ENCODE results near the gene ATP1A4. TPM values are rescaled to one million over a fixed set of nuclear protein-coding genes. Genes with fewer than 3 reads are reported as not detected.
"Not testable (repeated sequence)": the region's sequence is repeated elsewhere in the genome, so short reads cannot be mapped to it uniquely, and the experiment has no call there.

ATP1A4 gene
- total RNA-seq, 2 donors from 2014 or later = not detected

GRCh38 chr1:160115545-160116282 is 35.7 kb upstream of the ATP1A4 start, which contains the start of gene ATP1A2:
TSS of gene ATP1A2 (plus strand) at chr1:160115759. CDS start at chr1:160115862, 103 bp downstream.
- DNase-seq = no peak
- Mint-ChIP-seq H3K27me3 (ENCODE audit: low read depth) (peaks cover 15% of the 10 kb centered on the region), H3K4me1 (ENCODE audit: low read depth) (no peaks in the 10 kb centered on the region), H3K9me3 (no peaks in the 10 kb centered on the region), H3K27ac (no peak within 1 kb of the TSS), H3K36me3 (ENCODE audit: insufficient read depth in 2 of 2) (no peaks in the 10 kb centered on the region), H3K4me3 (no peak within 1 kb of the TSS)
- ATAC-seq (replicated peaks in 1 of 2) = no peak

DNA sequence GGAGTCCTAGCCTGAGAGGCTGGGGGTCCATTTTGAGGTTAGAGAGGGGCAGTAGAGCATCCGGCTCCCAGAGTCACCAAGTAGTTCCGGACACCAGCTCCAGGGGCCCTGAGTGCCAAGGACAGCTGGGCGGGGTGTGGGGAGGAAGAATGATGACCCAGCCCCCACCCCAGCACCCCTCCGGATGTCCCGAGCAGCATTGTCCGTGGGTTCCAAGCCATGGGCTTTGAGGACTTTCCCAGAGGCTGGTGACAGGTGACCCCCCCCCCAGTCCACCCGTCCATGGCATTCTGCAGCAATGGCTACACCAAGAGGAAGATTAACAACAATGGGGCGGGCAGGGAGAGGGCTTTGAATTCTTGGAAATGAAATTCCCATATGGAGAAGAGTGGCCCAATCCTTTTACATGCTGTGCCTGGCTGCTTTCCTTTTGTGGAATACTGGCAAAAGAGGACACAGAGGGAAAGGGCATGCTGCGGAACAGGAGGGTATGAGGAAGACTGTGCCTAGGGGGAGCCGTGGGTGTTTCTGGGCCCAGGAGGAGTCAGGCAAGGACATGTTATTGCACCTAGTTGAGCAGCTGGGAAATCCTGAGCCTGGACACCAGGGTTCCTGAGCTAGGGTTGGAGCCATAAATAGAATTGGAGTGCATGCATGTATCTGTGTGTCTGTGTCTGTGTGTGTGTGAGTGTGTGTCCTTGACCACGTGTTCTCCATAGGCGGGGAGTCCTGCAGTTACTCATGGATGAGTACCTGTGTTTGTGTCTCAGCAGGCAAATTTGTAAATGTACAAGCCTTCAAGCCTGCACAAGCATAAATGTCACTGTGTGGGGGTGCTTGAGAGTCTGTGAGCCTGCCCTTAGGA is 34.9 kb upstream of the ATP1A4 start:
- Mint-ChIP-seq H3K27me3 (ENCODE audit: low read depth) (peaks cover 15% of the 10 kb centered on the region), H3K4me1 (ENCODE audit: low read depth) (no peaks in the 10 kb centered on the region)

GRCh38 chr1:160117300-160117699 is 34.1 kb upstream of the ATP1A4 start:
- Mint-ChIP-seq H3K36me3 (ENCODE audit: insufficient read depth in 2 of 2) (no peaks in the 10 kb centered on the region), H3K4me1 (ENCODE audit: low read depth) (no peaks in the 10 kb centered on the region), H3K9me3 (no peaks in the 10 kb centered on the region), H3K27ac (no peak overlapping the region), H3K27me3 (ENCODE audit: low read depth) (peaks cover 15% of the 10 kb centered on the region), H3K4me3 (no peak overlapping the region)
- ATAC-seq (replicated peaks in 1 of 2) (no peak), DNase-seq (no peak)

More for the DNA sequence above, 34.9 kb upstream of the ATP1A4 start:
- H3K36me3 Mint-ChIP-seq (ENCODE audit: insufficient read depth in 2 of 2) = no peaks in the 10 kb centered on the region
- no peak for ATAC-seq (replicated peaks in 1 of 2)
- no peak for DNase-seq
- no peak overlapping the region for H3K27ac Mint-ChIP-seq
- no peak overlapping the region for H3K4me3 Mint-ChIP-seq
- H3K9me3 Mint-ChIP-seq = no peaks in the 10 kb centered on the region

DNA sequence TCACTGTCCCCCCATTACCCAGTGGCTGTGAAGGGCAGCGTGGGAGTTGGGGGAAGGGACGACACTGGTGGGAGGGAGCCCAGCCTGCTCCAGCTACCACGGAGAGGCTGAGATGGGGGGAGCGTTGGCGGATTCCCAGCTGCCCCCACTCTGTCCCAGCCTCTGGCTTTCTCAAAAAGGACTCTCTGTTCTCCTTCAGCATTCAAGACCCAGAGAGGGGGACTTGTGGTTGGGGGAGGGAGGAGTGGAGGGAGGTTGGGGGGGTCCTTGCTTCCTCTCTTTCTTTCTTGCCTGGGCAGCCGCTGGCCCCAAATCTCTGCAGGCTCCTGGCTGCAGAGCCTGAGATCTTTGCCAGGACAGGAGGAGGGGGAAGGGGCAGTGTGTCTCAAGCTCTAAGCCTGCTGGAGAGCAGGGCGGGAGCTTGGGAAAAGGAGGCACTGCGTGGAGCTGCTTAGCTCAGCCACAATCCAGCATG is 33.7 kb upstream of the ATP1A4 start:
- Mint-ChIP-seq H3K4me1 (ENCODE audit: low read depth) (no peaks in the 10 kb centered on the region), H3K27ac (no peak overlapping the region), H3K9me3 (no peaks in the 10 kb centered on the region), H3K27me3 (ENCODE audit: low read depth) (peaks cover 15% of the 10 kb centered on the region), H3K36me3 (ENCODE audit: insufficient read depth in 2 of 2) (no peaks in the 10 kb centered on the region), H3K4me3 (no peak overlapping the region)
- no peak for ATAC-seq (replicated peaks in 1 of 2)
- no peak for DNase-seq

DNA sequence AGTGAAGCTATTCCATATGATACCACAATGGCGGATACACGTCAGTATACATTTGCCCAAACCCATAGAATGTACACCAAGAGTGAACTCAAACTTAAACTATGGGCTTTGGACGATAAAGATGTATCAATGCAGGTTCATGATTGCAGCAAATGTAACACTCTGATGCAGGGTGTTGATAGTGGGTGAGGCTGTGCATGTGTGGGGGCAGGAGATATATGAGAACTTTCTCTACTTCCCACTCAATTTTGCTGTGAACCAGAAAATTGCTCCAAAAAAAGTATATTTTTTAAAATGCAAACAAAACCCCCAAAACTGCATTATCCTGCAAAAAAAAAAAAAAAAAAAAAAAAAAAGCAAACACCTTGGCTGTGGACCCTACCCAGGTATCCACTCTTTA is 32.5 kb upstream of the ATP1A4 start:
- no peaks in the 10 kb centered on the region for H3K4me1 Mint-ChIP-seq (ENCODE audit: low read depth)
- no peak overlapping the region for H3K27ac Mint-ChIP-seq
- ATAC-seq (replicated peaks in 1 of 2) (no peak), DNase-seq (no peak)
- no peaks in the 10 kb centered on the region for H3K9me3 Mint-ChIP-seq
- peaks cover 15% of the 10 kb centered on the region for H3K27me3 Mint-ChIP-seq (ENCODE audit: low read depth)
- no peak overlapping the region for H3K4me3 Mint-ChIP-seq
- no peaks in the 10 kb centered on the region for H3K36me3 Mint-ChIP-seq (ENCODE audit: insufficient read depth in 2 of 2)

DNA sequence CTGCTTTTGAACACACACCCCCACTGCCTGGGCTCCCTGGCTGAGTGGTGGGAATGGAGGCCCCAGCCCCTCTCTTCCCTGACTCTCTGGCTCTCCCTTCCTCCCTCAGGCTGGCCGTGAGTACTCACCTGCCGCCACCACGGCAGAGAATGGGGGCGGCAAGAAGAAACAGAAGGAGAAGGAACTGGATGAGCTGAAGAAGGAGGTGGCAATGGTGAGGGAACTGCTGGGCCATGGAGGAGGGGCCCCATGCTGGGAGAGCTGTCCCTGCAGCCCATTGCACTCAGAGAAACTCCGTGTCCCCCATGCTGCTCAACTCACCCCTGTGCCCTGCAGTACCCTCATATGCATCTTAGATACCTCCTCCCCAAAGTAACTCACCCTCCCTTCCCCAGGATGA is 30.6 kb upstream of the ATP1A4 start:
- ATAC-seq (replicated peaks in 1 of 2) (no peak), DNase-seq (no peak)
- Mint-ChIP-seq H3K4me3 (no peak overlapping the region), H3K4me1 (ENCODE audit: low read depth) (no peaks in the 10 kb centered on the region), H3K27me3 (ENCODE audit: low read depth) (peaks cover 15% of the 10 kb centered on the region), H3K27ac (no peak overlapping the region), H3K36me3 (ENCODE audit: insufficient read depth in 2 of 2) (no peaks in the 10 kb centered on the region), H3K9me3 (no peaks in the 10 kb centered on the region)

- Mint-ChIP-seq H3K36me3 (ENCODE audit: insufficient read depth in 2 of 2) (no peaks in the 10 kb centered on the region), H3K27me3 (ENCODE audit: low read depth) (peaks cover 15% of the 10 kb centered on the region), H3K27ac (no peak overlapping the region), H3K4me3 (no peak overlapping the region), H3K9me3 (no peaks in the 10 kb centered on the region), H3K4me1 (ENCODE audit: low read depth) (no peaks in the 10 kb centered on the region)
- ATAC-seq (replicated peaks in 1 of 2) = no peak
- no peak for DNase-seq
Observed at GRCh38 chr1:160121388-160121787, 30.0 kb upstream of the ATP1A4 start.

- no peak for ATAC-seq (replicated peaks in 1 of 2)
- Mint-ChIP-seq H3K27me3 (ENCODE audit: low read depth) (peaks cover 8% of the 10 kb centered on the region), H3K4me1 (ENCODE audit: low read depth) (no peaks in the 10 kb centered on the region), H3K9me3 (no peaks in the 10 kb centered on the region), H3K27ac (no peak overlapping the region), H3K4me3 (no peak overlapping the region), H3K36me3 (ENCODE audit: insufficient read depth in 2 of 2) (no peaks in the 10 kb centered on the region)
- DNase-seq = no peak
Observed at GRCh38 chr1:160122978-160123495, 28.4 kb upstream of the ATP1A4 start.

DNA sequence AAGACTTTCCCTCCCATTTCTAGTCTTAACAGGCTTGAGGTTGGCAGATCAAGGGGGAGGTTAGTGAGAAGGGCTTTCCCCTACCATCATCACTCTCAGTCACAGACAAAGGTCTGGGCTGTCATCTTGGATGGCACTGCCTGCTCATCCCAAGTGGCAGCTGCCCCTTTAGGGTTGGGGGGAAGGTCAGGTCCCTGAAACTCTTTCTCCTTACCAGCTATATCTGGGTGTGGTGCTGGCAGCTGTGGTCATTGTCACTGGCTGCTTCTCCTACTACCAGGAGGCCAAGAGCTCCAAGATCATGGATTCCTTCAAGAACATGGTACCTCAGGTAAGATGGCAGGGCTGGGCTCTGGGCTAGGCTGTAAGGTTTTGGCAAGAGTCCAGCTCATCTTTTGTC is 27.7 kb upstream of the ATP1A4 start:
- peaks cover under 1% of the 10 kb centered on the region for H3K27me3 Mint-ChIP-seq (ENCODE audit: low read depth)
- H3K27ac Mint-ChIP-seq = no peak overlapping the region
- DNase-seq (no peak), ATAC-seq (replicated peaks in 1 of 2) (no peak)
- H3K4me1 Mint-ChIP-seq (ENCODE audit: low read depth) = no peaks in the 10 kb centered on the region
- H3K9me3 Mint-ChIP-seq = no peaks in the 10 kb centered on the region
- no peaks in the 10 kb centered on the region for H3K36me3 Mint-ChIP-seq (ENCODE audit: insufficient read depth in 2 of 2)
- H3K4me3 Mint-ChIP-seq = no peak overlapping the region

- Mint-ChIP-seq H3K9me3 (no peaks in the 10 kb centered on the region), H3K4me1 (ENCODE audit: low read depth) (no peaks in the 10 kb centered on the region), H3K4me3 (no peak overlapping the region), H3K27ac (no peak overlapping the region), H3K36me3 (ENCODE audit: insufficient read depth in 2 of 2) (no peaks in the 10 kb centered on the region), H3K27me3 (ENCODE audit: low read depth) (no peaks in the 10 kb centered on the region)
- ATAC-seq (replicated peaks in 1 of 2) (peak in 1 of 2 donors; percentile 21), DNase-seq (no peak)
Observed at GRCh38 chr1:160124705-160125478, 26.5 kb upstream of the ATP1A4 start.

- Mint-ChIP-seq H3K4me1 (ENCODE audit: low read depth) (no peaks in the 10 kb centered on the region), H3K36me3 (ENCODE audit: insufficient read depth in 2 of 2) (no peaks in the 10 kb centered on the region), H3K4me3 (no peak overlapping the region), H3K27me3 (ENCODE audit: low read depth) (peaks cover 2% of the 10 kb centered on the region), H3K27ac (no peak overlapping the region), H3K9me3 (no peaks in the 10 kb centered on the region)
- ATAC-seq (replicated peaks in 1 of 2) (no peak), DNase-seq (no peak)
Observed at GRCh38 chr1:160125746-160126145, 25.7 kb upstream of the ATP1A4 start.

DNA sequence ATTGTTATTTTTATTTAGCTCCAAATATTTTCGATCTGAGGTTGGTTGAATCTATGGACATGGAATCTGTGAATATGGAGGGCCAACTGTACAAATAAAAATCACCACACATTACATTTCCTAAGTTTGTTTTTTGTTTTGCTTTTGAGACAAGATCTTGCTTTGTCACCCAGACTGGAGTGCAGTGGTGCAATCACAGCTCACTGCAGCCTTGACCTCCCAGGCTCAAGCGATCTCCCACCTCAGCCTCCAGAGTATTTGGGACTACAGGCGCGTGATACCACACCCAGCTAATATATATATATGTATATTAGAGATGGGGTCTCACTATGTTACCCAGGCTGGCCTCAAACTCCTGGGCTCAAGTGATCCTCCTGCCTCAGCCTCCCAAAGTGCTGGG is 25.1 kb upstream of the ATP1A4 start:
- H3K36me3 Mint-ChIP-seq (ENCODE audit: insufficient read depth in 2 of 2); H3K27ac Mint-ChIP-seq; H3K4me3 Mint-ChIP-seq; H3K4me1 Mint-ChIP-seq (ENCODE audit: low read depth); ATAC-seq (replicated peaks in 1 of 2); H3K9me3 Mint-ChIP-seq; DNase-seq; H3K27me3 Mint-ChIP-seq (ENCODE audit: low read depth): not testable (repeated sequence)

DNA sequence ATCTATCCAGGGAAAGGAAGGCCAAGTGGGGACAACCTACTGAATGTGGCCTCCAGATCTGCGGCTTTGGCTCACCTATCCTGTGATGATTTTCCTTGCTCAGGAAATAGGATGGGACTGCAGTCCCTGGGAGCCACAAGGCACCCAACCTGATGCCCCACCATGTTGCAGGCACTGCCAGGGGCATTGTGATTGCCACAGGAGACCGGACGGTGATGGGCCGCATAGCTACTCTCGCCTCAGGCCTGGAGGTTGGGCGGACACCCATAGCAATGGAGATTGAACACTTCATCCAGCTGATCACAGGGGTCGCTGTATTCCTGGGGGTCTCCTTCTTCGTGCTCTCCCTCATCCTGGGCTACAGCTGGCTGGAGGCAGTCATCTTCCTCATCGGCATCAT is 24.0 kb upstream of the ATP1A4 start:
- Mint-ChIP-seq H3K27ac (no peak overlapping the region), H3K4me1 (ENCODE audit: low read depth) (no peaks in the 10 kb centered on the region), H3K36me3 (ENCODE audit: insufficient read depth in 2 of 2) (no peaks in the 10 kb centered on the region), H3K27me3 (ENCODE audit: low read depth) (peaks cover 15% of the 10 kb centered on the region), H3K9me3 (no peaks in the 10 kb centered on the region), H3K4me3 (no peak overlapping the region)
- DNase-seq (no peak), ATAC-seq (replicated peaks in 1 of 2) (no peak)
